A673 (cell line): ENCODE data around the gene SSC4D. TPM values are rescaled to one million over a fixed set of nuclear protein-coding genes. Genes with fewer than 3 reads are reported as not detected.
"Not testable (repeated sequence)": the region's sequence is repeated elsewhere in the genome, so short reads cannot be mapped to it uniquely, and the experiment has no call there.

Experiments
- BruUV-seq: library from RNA; stranded (reverse); fragments of 400-500 nt; replicated peaks from 2 replicates; lab custom pipeline; 2021; lab: Mats Ljungman, UMichigan
- CTCF ChIA-PET: fragments of 300-600 bp; sonication (Branson Sonifier 250); formaldehyde crosslinking; loops from one replicate; lab custom pipeline; 2022; ENCODE audit warnings: antibody characterized with exemption; lab: Charles Lee
- POLR2A ChIA-PET: fragments of 300-600 bp; sonication (Branson Sonifier 250); formaldehyde crosslinking; loops from one replicate; lab custom pipeline; 2022; ENCODE audit warnings: antibody characterized with exemption; ENCODE audit not compliant: low non-redundant PET; lab: Charles Lee
- DNase-seq: peaks from one replicate; pipeline ENCODE4 v3.0.0-alpha.2; 2015; ENCODE audit warnings: low spot score
- H3K27ac ChIP-seq: fragments of 200-600 bp; sonication (generic); 2 replicates; pipeline ENCODE4 v1.5.1; 2016; ENCODE audit warnings: mixed run types, low read depth, mild to moderate bottlenecking, mixed read lengths, antibody characterized with exemption, low read length; ENCODE audit not compliant: poor library complexity, severe bottlenecking
- H3K27me3 ChIP-seq: fragments of 200-600 bp; sonication (generic); replicated peaks from 2 replicates; pipeline ENCODE4 v1.6.1; 2017; ENCODE audit warnings: mixed run types, low read depth, mild to moderate bottlenecking, mixed read lengths, antibody characterized with exemption, low read length; ENCODE audit not compliant: insufficient read depth, poor library complexity
- H3K36me3 ChIP-seq: fragments of 200-600 bp; sonication (generic); 2 replicates; pipeline ENCODE4 v1.6.1; 2016; ENCODE audit warnings: mixed run types, mild to moderate bottlenecking, mixed read lengths, antibody characterized with exemption, low read length; ENCODE audit not compliant: insufficient read depth, poor library complexity, severe bottlenecking
- H3K4me1 ChIP-seq: fragments of 200-600 bp; sonication (generic); 2 replicates; pipeline ENCODE4 v1.6.1; 2017; ENCODE audit warnings: mixed run types, mild to moderate bottlenecking, mixed read lengths, antibody characterized with exemption, low read length; ENCODE audit not compliant: insufficient read depth, poor library complexity, severe bottlenecking
- H3K4me3 ChIP-seq: fragments of 200-600 bp; sonication (generic); 2 replicates; pipeline ENCODE4 v1.5.1; 2016; ENCODE audit warnings: low read depth, mixed run types, mild to moderate bottlenecking, mixed read lengths, low read length; ENCODE audit not compliant: poor library complexity, severe bottlenecking
- H3K9me3 ChIP-seq: fragments of 200-600 bp; sonication (generic); 2 replicates; pipeline ENCODE4 v1.6.1; 2016; ENCODE audit warnings: mixed run types, low read depth, mild to moderate bottlenecking, mixed read lengths, antibody characterized with exemption, low read length; ENCODE audit not compliant: poor library complexity, severe bottlenecking
- EZH2 ChIP-seq: fragments of 200-600 bp; sonication (generic); IDR thresholded peaks from 2 replicates; pipeline ENCODE4 v1.6.1; 2017; ENCODE audit warnings: borderline replicate concordance, low read depth, mild to moderate bottlenecking, mixed read lengths, antibody characterized with exemption, low read length; ENCODE audit not compliant: poor library complexity, severe bottlenecking
- intact Hi-C: fragments of 100-400 bp; cut with micrococcal nuclease; formaldehyde crosslinking; loops from one replicate; pipeline ENCODE4 v1.10.0; 2022; ENCODE audit not compliant: unreplicated experiment
- total RNA-seq: library from RNA; stranded (reverse); gene quantifications from 2 replicates; pipeline ENCODE4 v1.2.3, GENCODE V29; 2021
- TF ChIP-seq, protein P1 (sequence below): fragments of 300-800, 200-600 bp; sonication (generic); conservative IDR thresholded peaks from 2 replicates; pipeline ENCODE4 v1.5.1; 2017; ENCODE audit warnings: low read depth, mild to moderate bottlenecking, antibody characterized with exemption, low read length, moderate library complexity, mixed read lengths

Gene SSC4D
- total RNA-seq, 1 experiment from 2014 or later = 1.2 TPM

DNA sequence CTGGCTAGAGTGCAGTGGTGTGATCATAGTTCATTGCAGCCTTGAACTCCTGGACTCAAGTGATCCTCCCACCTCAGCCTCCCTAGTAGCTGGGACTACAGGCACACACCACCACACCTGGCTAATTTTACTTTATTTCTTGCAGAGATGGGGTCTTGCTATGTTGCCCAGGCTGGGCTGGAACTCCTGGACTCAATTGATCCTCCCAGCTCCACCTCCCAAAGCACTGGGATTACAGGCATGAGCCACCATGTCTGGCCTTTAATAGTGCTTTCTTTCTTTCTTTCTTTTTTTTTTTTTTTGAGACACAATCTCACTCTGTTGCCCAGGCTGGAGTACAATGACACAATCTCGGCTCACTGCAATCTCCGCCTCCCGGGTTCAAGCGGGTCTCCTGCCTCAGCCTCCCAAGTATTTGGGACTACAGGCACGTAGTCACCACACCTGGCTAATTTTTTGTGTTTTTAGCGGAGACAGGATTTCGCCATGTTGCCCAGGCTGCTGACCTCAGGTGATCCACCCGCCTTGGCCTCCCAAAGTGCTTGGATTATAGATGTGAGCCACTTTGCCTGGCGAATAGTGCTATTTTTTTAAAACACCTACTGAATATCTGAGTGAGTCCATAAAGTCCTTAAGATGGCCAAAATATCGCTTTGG lies 8.3 kb upstream of the SSC4D start:
- H3K4me3 ChIP-seq, H3K4me1 ChIP-seq, DNase-seq, H3K36me3 ChIP-seq, H3K27ac ChIP-seq, POLR2A ChIA-PET, H3K9me3 ChIP-seq, BruUV-seq, intact Hi-C loops, CTCF ChIA-PET, H3K27me3 ChIP-seq: not testable (repeated sequence)

DNA sequence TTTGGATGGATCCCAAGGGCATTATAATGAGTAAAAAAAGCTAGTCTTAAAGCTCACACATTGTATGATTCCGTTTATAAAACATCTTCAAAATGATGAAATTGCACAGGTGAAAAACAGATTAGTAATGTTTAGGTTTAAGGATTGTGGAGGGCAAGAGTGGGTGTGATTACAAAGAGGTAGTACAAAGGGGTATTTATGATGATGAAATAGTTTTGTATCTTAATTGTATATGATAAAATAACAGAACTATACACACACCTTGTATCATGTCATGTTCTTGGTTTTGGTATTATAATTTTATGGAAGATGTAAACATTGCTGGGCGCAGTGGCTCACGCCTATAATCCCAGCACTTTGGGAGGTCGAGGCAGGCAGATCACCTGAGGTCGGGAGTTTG lies 2.8 kb upstream of the SSC4D start:
- no peak overlapping the region for H3K27ac ChIP-seq
- intact Hi-C loops = no loop called here
- BruUV-seq = no TSS peak
- H3K36me3 ChIP-seq = no peaks in the 10 kb centered on the region
- no peaks in the 10 kb centered on the region for H3K4me1 ChIP-seq
- no peaks in the 10 kb centered on the region for H3K9me3 ChIP-seq
- POLR2A ChIA-PET = no interaction called here
- TF ChIP-seq EZH2 = no peak
- TF ChIP-seq, protein P1, sequence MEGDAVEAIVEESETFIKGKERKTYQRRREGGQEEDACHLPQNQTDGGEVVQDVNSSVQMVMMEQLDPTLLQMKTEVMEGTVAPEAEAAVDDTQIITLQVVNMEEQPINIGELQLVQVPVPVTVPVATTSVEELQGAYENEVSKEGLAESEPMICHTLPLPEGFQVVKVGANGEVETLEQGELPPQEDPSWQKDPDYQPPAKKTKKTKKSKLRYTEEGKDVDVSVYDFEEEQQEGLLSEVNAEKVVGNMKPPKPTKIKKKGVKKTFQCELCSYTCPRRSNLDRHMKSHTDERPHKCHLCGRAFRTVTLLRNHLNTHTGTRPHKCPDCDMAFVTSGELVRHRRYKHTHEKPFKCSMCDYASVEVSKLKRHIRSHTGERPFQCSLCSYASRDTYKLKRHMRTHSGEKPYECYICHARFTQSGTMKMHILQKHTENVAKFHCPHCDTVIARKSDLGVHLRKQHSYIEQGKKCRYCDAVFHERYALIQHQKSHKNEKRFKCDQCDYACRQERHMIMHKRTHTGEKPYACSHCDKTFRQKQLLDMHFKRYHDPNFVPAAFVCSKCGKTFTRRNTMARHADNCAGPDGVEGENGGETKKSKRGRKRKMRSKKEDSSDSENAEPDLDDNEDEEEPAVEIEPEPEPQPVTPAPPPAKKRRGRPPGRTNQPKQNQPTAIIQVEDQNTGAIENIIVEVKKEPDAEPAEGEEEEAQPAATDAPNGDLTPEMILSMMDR = no peak
- DNase-seq = no peak
- no peak overlapping the region for H3K4me3 ChIP-seq
- CTCF ChIA-PET = no interaction called here
- H3K27me3 ChIP-seq = no peaks in the 10 kb centered on the region

DNA sequence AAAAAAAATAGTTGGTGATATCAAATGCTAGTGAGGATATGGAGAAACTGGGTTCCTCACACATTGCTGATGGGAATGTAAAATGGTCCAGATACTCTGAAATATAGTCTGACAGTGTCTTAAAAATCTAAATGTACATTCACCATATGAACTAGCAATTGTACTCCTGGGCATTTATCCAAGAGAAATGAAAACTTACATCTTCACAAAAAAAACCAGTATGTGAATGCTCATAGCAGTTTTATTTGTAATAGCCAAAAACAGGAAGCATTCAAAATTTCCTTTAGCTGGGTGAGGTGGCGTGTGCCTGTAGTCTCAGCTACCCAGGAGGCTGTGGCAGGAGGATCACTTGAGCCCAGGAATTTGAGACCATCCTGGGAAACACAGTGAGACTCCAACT lies 2.1 kb upstream of the SSC4D start:
- Histone ChIP-seq H3K36me3 (no peaks in the 10 kb centered on the region), H3K27ac (no peak overlapping the region), H3K27me3 (no peaks in the 10 kb centered on the region), H3K9me3 (no peaks in the 10 kb centered on the region), H3K4me1 (no peaks in the 10 kb centered on the region), H3K4me3 (no peak overlapping the region)
- intact Hi-C loops = no loop called here
- DNase-seq = no peak
- TF ChIP-seq, protein P1 = no peak
- TF ChIP-seq EZH2 = no peak
- ChIA-PET CTCF (no interaction called here), POLR2A (no interaction called here)
- no TSS peak for BruUV-seq

DNA sequence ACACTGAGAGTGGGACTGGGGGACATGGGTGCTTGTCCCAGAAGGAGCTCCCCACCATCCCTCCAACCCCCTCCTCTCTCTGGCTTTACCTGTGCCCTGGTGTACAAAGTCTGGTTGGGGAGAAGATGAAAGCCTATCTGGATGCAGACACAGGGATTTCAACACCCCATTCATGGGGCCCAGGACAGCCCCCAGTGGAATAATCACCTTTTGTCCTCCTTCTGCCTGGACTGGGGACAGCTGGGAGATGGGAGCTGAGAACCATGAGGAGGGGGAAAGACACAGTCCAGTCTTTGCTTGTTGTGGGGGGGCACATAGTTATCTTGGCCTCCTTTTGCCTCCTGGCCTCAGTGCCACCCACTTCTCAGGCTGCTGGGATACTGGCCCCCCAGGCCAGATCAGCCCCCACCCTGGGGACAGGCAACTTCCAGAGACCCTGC lies 1.4 kb downstream of the SSC4D start:
- intact Hi-C loops = no loop called here
- no peaks in the 10 kb centered on the region for H3K27me3 ChIP-seq
- no peak overlapping the region for H3K27ac ChIP-seq
- H3K4me1 ChIP-seq = no peaks in the 10 kb centered on the region
- no peaks in the 10 kb centered on the region for H3K36me3 ChIP-seq
- no peak for TF ChIP-seq EZH2
- TF ChIP-seq, protein P1 = no peak
- ChIA-PET POLR2A (no interaction called here), CTCF (interaction anchor here (0.6 kb wide), 1 partner anchor 22 kb away, joined by 9 read pairs; no protein-coding TSS in a partner anchor)
- DNase-seq = no peak
- no peak overlapping the region for H3K4me3 ChIP-seq
- no TSS peak for BruUV-seq
- H3K9me3 ChIP-seq = no peaks in the 10 kb centered on the region
